Measurements from ENCODE around the gene OR2A7.
A peak's percentile ranks its signal among the peaks of the same experiment; 100 is the strongest.
"Not testable (repeated sequence)": the region's sequence is repeated elsewhere in the genome, so short reads cannot be mapped to it uniquely, and the experiment has no call there.

The OR2A7 gene

GRCh38 chr7:144255471-144255897, 9.1 kb downstream of the OR2A7 start:
- no peaks in the 10 kb centered on the region for H3K9me2 ChIP-seq (replicated peaks; ENCODE audit: insufficient read depth, low read length)
- no peaks in the 10 kb centered on the region for H3K4me1 ChIP-seq (ENCODE audit: low read length)

GRCh38 chr7:144252307-144252706, 12.3 kb downstream of the OR2A7 start:
- not testable (repeated sequence) for H3K9ac ChIP-seq (ENCODE audit: low read length); H3K4me2 ChIP-seq (ENCODE audit: low read depth, low read length); H3K9me2 ChIP-seq (replicated peaks; ENCODE audit: insufficient read depth, low read length); H3K27me3 ChIP-seq (replicated peaks; ENCODE audit: insufficient read depth, low read length); H4K20me1 ChIP-seq (ENCODE audit: insufficient read depth, low read length); H3K4me1 ChIP-seq (ENCODE audit: low read length); DNase-seq; H3K27ac ChIP-seq (ENCODE audit: low read length); H2AFZ ChIP-seq (ENCODE audit: low read length); H3K36me3 ChIP-seq (replicated peaks; ENCODE audit: insufficient read depth, low read length); H3K4me3 ChIP-seq (ENCODE audit: low read length); H3K9me3 ChIP-seq (replicated peaks; ENCODE audit: insufficient read depth, low read length); H3F3A ChIP-seq (ENCODE audit: insufficient read depth, low read length); H3K79me2 ChIP-seq (ENCODE audit: low read length)

More at GRCh38 chr7:144255471-144255897, 9.1 kb downstream of the OR2A7 start:
- Histone ChIP-seq H3F3A (ENCODE audit: insufficient read depth, low read length) (no peaks in the 10 kb centered on the region), H3K27ac (ENCODE audit: low read length) (no peak overlapping the region), H3K79me2 (ENCODE audit: low read length) (no peaks in the 10 kb centered on the region), H4K20me1 (ENCODE audit: insufficient read depth, low read length) (no peaks in the 10 kb centered on the region), H3K4me2 (ENCODE audit: low read depth, low read length) (no peak overlapping the region), H3K27me3 (replicated peaks; ENCODE audit: insufficient read depth, low read length) (no peaks in the 10 kb centered on the region), H3K36me3 (replicated peaks; ENCODE audit: insufficient read depth, low read length) (no peaks in the 10 kb centered on the region), H3K4me3 (ENCODE audit: low read length) (no peak overlapping the region), H3K9ac (ENCODE audit: low read length) (no peak overlapping the region), H3K9me3 (replicated peaks; ENCODE audit: insufficient read depth, low read length) (no peaks in the 10 kb centered on the region), H2AFZ (ENCODE audit: low read length) (no peak overlapping the region)
- DNase-seq, result peak; percentile 6
- no peak for TF ChIP-seq EZH2phosphoT487 (IDR thresholded peaks at IDR 0.05; ENCODE audit: low read length)
- TF ChIP-seq EZH2 (optimal IDR thresholded peaks at IDR 0.05; ENCODE audit: low read depth, low read length), result no peak
- TF ChIP-seq CTCF (IDR thresholded peaks at IDR 0.05; ENCODE audit: low read length), result no peak

- H3F3A ChIP-seq (ENCODE audit: insufficient read depth, low read length); H3K27ac ChIP-seq (ENCODE audit: low read length); H3K27me3 ChIP-seq (replicated peaks; ENCODE audit: insufficient read depth, low read length); H3K4me2 ChIP-seq (ENCODE audit: low read depth, low read length); H2AFZ ChIP-seq (ENCODE audit: low read length); DNase-seq; H3K79me2 ChIP-seq (ENCODE audit: low read length); H4K20me1 ChIP-seq (ENCODE audit: insufficient read depth, low read length); H3K4me1 ChIP-seq (ENCODE audit: low read length); H3K9me3 ChIP-seq (replicated peaks; ENCODE audit: insufficient read depth, low read length); H3K9ac ChIP-seq (ENCODE audit: low read length); H3K4me3 ChIP-seq (ENCODE audit: low read length); H3K9me2 ChIP-seq (replicated peaks; ENCODE audit: insufficient read depth, low read length); H3K36me3 ChIP-seq (replicated peaks; ENCODE audit: insufficient read depth, low read length): not testable (repeated sequence)
Measured at GRCh38 chr7:144247674-144248330, 16.8 kb downstream of the OR2A7 start.

GRCh38 chr7:144246967-144247366, 17.6 kb downstream of the OR2A7 start:
- not testable (repeated sequence) for H3K4me2 ChIP-seq (ENCODE audit: low read depth, low read length); H3K27ac ChIP-seq (ENCODE audit: low read length); H3K4me1 ChIP-seq (ENCODE audit: low read length); H3K4me3 ChIP-seq (ENCODE audit: low read length); H2AFZ ChIP-seq (ENCODE audit: low read length); H3K36me3 ChIP-seq (replicated peaks; ENCODE audit: insufficient read depth, low read length); DNase-seq; H3K79me2 ChIP-seq (ENCODE audit: low read length); H3K9me2 ChIP-seq (replicated peaks; ENCODE audit: insufficient read depth, low read length); H3K9me3 ChIP-seq (replicated peaks; ENCODE audit: insufficient read depth, low read length); H3F3A ChIP-seq (ENCODE audit: insufficient read depth, low read length); H4K20me1 ChIP-seq (ENCODE audit: insufficient read depth, low read length); H3K27me3 ChIP-seq (replicated peaks; ENCODE audit: insufficient read depth, low read length); H3K9ac ChIP-seq (ENCODE audit: low read length)

- not testable (repeated sequence) for H3F3A ChIP-seq (ENCODE audit: insufficient read depth, low read length); H3K4me3 ChIP-seq (ENCODE audit: low read length); H3K9me2 ChIP-seq (replicated peaks; ENCODE audit: insufficient read depth, low read length); H3K9ac ChIP-seq (ENCODE audit: low read length); H3K27ac ChIP-seq (ENCODE audit: low read length); H3K4me1 ChIP-seq (ENCODE audit: low read length); H3K4me2 ChIP-seq (ENCODE audit: low read depth, low read length); H4K20me1 ChIP-seq (ENCODE audit: insufficient read depth, low read length); H3K9me3 ChIP-seq (replicated peaks; ENCODE audit: insufficient read depth, low read length); DNase-seq; H3K79me2 ChIP-seq (ENCODE audit: low read length); H2AFZ ChIP-seq (ENCODE audit: low read length); H3K36me3 ChIP-seq (replicated peaks; ENCODE audit: insufficient read depth, low read length); H3K27me3 ChIP-seq (replicated peaks; ENCODE audit: insufficient read depth, low read length)
Measured at GRCh38 chr7:144245372-144245771, 19.2 kb downstream of the OR2A7 start.

GRCh38 chr7:144239365-144239764, 25.2 kb downstream of the OR2A7 start, which contains the start of gene OR2A42:
TSS of gene OR2A42 (minus strand) at chr7:144239605. CDS start at chr7:144232843, 6,762 bp downstream.
- not testable (repeated sequence) for H4K20me1 ChIP-seq (ENCODE audit: insufficient read depth, low read length); H2AFZ ChIP-seq (ENCODE audit: low read length); H3K9me3 ChIP-seq (replicated peaks; ENCODE audit: insufficient read depth, low read length); H3K79me2 ChIP-seq (ENCODE audit: low read length); H3K9me2 ChIP-seq (replicated peaks; ENCODE audit: insufficient read depth, low read length); H3K36me3 ChIP-seq (replicated peaks; ENCODE audit: insufficient read depth, low read length); H3K4me1 ChIP-seq (ENCODE audit: low read length); H3K27me3 ChIP-seq (replicated peaks; ENCODE audit: insufficient read depth, low read length); H3K9ac ChIP-seq (ENCODE audit: low read length); H3F3A ChIP-seq (ENCODE audit: insufficient read depth, low read length); H3K4me2 ChIP-seq (ENCODE audit: low read depth, low read length); DNase-seq; H3K4me3 ChIP-seq (ENCODE audit: low read length); H3K27ac ChIP-seq (ENCODE audit: low read length)

GRCh38 chr7:144238530-144239082, 26.0 kb downstream of the OR2A7 start:
- not testable (repeated sequence) for H3K9me2 ChIP-seq (replicated peaks; ENCODE audit: insufficient read depth, low read length); H3K79me2 ChIP-seq (ENCODE audit: low read length); H3K4me2 ChIP-seq (ENCODE audit: low read depth, low read length); H3K4me3 ChIP-seq (ENCODE audit: low read length); H3K27me3 ChIP-seq (replicated peaks; ENCODE audit: insufficient read depth, low read length); H4K20me1 ChIP-seq (ENCODE audit: insufficient read depth, low read length); H3F3A ChIP-seq (ENCODE audit: insufficient read depth, low read length); H3K9ac ChIP-seq (ENCODE audit: low read length); H3K4me1 ChIP-seq (ENCODE audit: low read length); H3K9me3 ChIP-seq (replicated peaks; ENCODE audit: insufficient read depth, low read length); H3K36me3 ChIP-seq (replicated peaks; ENCODE audit: insufficient read depth, low read length); H3K27ac ChIP-seq (ENCODE audit: low read length); H2AFZ ChIP-seq (ENCODE audit: low read length)
- DNase-seq, result peak; percentile 7
